CMK (cell line): ENCODE measurements around the gene CALCR.

Source experiments
- DNase-seq: peaks from one replicate; pipeline ENCODE4 v3.0.0-alpha.2; 2010; ENCODE audit warnings: low read depth

Gene CALCR

GRCh38 chr7:93448176-93448575 is 126.3 kb downstream of the CALCR start:
- DNase-seq = no peak

GRCh38 chr7:93447509-93447908 is 127.0 kb downstream of the CALCR start:
- DNase-seq = no peak

- no peak for DNase-seq
These were observed 131.9 kb downstream of the CALCR start for GRCh38 chr7:93442478-93443224.

DNA sequence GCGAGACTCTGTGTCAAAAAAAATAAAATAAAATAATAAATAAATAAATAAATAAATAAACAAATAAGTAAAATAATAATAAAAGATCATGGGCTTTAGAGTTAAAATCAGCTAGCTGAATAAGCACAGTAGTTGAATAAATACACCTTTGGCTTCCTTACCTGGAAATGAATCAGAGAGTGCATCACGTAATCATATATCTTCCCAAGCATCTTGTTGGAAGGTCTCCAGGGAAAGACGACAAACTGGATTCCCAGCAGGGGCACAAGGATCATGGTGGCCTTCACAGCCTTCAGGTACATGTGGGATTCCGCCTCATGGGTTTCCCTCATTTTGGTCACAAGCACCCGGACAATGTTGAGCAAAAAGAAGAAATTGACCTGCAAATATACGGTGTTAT is 138.7 kb downstream of the CALCR start:
- no peak for DNase-seq

GRCh38 chr7:93432130-93432529 is 142.4 kb downstream of the CALCR start:
- no peak for DNase-seq

GRCh38 chr7:93430917-93431588 is 143.5 kb downstream of the CALCR start:
- no peak for DNase-seq

GRCh38 chr7:93429563-93429962 is 145.0 kb downstream of the CALCR start:
- no peak for DNase-seq

DNA sequence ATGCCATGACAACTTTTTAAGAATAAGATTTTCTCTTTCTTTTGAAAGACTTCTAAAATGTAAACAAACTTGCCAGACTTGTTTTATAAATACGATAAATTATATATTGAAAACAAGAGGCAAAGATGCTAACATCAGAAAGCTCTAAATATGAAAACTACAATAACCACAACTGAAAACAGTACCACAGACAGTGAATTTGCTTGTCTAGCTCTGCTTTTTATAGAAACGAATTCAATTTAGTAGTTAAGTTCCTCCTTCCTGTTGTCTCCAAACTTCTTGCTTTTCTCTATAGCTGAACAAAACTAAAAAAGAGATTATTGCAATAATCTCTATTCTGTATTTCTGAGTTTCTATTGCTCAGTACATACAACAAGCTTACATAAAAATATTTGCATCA is 147.4 kb downstream of the CALCR start:
- no peak for DNase-seq

DNA sequence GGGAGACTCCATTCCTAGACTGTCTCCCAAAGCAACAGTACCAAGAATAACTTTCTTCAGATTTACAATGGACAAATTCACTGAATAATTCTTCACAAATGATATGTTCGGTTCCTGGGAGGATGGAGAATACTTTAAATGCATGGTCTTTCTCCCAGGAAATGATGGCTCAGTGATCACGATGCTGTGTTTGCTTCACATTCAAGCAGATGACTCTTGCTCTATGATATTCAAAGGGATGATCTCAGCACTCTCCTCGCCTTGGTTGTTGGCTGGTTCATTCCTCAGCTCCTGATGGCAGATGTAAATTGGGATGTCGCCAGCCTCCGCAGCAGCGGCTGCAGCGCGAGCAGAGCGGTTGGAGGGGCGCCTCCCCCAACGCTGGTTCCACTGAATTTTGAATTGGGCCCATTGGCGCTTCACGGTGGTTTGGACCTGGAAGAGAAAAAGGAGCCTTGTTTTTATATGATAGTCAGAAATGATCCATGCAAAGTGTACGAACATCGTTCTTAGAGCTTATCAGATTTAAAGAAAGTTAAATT is 148.3 kb downstream of the CALCR start:
- no peak for DNase-seq

DNA sequence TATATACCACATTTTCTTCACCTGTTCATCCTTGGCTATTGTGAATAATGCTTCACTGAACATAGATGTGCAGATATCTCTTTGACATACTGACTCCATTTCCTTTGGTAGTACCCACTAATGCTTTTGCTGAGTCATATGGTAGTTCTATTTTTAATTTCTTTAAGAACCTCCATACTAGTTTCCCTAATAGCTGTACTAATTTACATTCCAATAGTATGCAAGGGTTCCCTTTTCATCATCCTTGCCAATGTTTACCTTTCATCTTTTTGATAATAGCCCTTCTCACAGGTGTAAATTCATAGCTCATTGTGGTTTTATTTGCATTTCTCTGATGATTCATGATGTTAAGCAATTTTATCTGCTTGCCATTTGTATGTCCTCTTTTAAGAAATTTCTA is 159.9 kb downstream of the CALCR start:
- no peak for DNase-seq

GRCh38 chr7:93409324-93409723 is 165.2 kb downstream of the CALCR start:
- DNase-seq = no peak

GRCh38 chr7:93407239-93407638 is 167.3 kb downstream of the CALCR start:
- no peak for DNase-seq

DNA sequence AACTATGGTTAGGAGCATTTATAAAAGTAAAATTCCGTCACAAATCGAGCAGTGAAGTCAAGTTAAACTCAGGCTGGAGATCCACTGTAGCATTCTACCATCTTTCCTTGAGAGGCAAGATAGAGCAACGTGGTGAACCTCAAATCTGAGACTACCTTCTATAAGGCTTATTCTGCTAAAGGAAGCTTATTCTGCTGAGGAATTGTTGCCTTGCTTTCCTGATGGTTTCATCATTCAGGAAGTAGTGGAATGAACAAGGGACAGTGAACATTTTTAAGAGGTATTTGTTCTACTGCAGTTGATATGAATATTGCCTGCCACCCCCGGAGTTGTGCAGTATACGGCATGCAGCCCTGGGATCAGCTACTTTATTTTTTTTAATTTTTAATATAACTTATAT is 171.6 kb downstream of the CALCR start:
- no peak for DNase-seq

- no peak for DNase-seq
These were observed 174.9 kb downstream of the CALCR start for GRCh38 chr7:93399642-93400041.

- DNase-seq = no peak
These were observed 181.5 kb downstream of the CALCR start for GRCh38 chr7:93392984-93393383.

GRCh38 chr7:93390660-93391059 is 183.9 kb downstream of the CALCR start:
- no peak for DNase-seq

GRCh38 chr7:93382362-93382761 is 192.2 kb downstream of the CALCR start:
- no peak for DNase-seq

DNA sequence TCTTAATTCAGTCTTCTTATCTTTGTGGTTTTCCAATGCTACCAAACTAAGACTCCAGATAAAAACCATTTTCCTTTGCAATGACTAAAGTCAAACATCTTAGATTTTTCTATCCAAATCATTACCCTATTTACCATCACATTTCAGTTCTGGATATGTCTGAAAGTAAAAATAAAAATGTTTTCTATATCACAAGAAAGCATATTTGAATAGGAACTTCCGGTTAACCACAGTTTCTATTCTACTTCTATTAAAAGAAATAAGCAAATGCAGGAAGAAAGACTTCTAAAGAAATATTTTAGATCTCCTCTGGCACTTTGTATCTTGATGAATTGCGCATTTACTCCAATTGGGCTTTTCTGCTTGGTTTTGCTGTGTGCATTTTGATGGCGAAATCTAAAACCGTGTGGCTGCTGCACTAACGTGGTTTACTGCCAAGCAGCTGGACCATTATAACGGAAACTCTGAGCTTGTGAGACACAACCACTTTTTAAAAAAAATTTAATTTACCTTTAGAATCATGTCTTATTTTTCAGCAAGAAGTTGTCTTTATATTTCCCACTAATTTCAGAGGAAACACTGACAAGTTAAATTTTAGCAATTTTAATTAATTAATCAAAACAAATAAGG is 196.3 kb downstream of the CALCR start:
- no peak for DNase-seq

GRCh38 chr7:93375603-93376002 is 198.9 kb downstream of the CALCR start:
- no peak for DNase-seq
